ENCODE data around the gene IGSF21.
"Not testable (repeated sequence)": the region's sequence is repeated elsewhere in the genome, so short reads cannot be mapped to it uniquely, and the experiment has no call there.

The IGSF21 gene

DNA sequence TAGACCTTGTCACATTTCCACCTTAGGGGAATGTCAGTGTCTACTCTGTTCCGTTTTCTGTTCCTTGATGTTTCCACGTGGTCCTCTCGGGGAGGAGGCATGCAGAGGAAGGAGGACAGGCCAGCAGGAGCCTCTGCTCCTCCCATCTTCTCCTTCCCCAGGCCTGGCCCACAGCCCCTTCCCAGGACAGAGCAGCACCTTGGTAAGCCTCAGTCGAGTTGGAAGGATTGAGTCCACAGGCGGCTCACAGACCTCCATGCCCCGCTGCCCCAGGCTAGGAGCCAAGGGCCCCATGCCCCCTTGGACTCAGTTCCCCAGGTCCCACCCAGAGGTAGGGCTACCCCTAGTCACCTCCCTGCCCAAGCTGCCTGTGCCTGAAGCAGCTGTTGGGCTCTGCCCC is 36.5 kb downstream of the IGSF21 start:
- no peak overlapping the region for H3K4me3 ChIP-seq (ENCODE audit: low read depth, low read length)

- H3K4me3 ChIP-seq (ENCODE audit: low read depth, low read length): no peak overlapping the region
Observed at GRCh38 chr1:18144916-18145647, 37.5 kb downstream of the IGSF21 start.

- H3K4me3 ChIP-seq (ENCODE audit: low read depth, low read length): no peak overlapping the region
Observed at GRCh38 chr1:18145851-18146618, 38.4 kb downstream of the IGSF21 start.

DNA sequence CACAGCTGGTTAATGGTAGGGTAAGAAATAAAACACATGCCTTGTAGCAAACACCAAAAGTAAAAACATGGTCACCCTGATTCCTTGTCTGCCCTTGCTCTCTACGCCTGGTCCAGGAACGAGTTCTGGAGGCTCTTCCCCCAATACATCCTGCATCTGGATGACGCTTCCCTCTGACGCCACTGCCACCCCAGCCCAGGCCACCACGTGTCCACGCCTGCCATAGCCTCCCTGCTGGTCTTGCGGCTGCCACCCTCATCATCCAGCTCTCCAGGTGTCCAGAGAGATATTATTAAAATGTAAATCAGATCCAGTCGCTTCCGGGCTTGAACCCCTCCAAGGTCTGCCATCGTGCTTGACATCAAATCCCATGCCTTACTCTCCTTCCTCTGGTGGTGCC is 39.3 kb downstream of the IGSF21 start:
- H3K4me3 ChIP-seq (ENCODE audit: low read depth, low read length): no peak overlapping the region

DNA sequence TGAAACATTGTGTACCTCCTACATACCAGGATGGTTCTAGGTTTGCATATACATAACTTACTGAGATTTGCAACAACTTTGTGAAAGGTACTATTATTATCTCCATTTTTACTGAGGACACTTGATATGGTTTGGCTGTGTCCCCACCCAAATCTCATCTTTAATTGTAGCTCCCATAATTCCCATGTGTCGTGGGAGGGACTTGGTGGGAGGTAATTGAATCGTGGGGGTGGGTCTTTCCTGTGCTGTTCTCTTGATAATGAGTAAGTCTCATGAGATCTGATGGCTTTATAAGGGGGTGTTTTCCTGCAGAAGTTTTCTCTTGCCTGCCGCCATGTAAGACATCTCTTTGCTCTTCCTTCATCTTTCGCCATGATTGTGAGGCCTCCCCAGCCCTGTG is 40.1 kb downstream of the IGSF21 start:
- H3K4me3 ChIP-seq (ENCODE audit: low read depth, low read length): no peak overlapping the region

- H3K4me3 ChIP-seq (ENCODE audit: low read depth, low read length): no peak overlapping the region
Observed at GRCh38 chr1:18148461-18148860, 40.9 kb downstream of the IGSF21 start.

DNA sequence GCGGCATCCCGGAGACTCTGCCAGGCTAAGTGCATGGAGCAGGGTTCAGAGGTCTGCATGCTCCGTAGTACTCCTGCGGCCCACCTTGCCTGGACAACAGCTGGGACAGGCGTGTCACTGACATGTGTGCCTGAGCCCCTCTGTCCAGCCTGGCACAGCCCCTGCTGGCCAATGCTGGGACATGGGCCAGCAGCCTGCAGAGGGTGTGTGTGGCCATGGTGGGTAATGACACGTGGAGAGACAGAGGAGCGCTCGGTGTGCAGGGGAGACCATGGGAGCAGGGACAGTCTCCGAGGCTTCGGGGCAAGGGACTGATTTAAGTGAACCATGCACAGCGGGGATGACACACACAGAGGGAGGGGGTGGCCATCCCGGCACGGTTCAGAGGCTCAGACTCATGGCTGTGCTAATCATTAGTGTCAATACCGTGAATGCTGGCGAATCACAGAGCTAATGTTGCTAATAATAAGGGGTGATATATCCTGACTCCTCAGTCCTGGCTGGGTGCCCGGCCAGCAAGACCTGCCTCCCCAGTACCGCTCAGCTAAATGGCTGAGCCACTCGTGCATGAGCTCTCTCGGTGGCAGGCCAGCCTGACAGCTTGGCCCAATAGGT is 41.5 kb downstream of the IGSF21 start:
- no peak overlapping the region for H3K4me3 ChIP-seq (ENCODE audit: low read depth, low read length)

DNA sequence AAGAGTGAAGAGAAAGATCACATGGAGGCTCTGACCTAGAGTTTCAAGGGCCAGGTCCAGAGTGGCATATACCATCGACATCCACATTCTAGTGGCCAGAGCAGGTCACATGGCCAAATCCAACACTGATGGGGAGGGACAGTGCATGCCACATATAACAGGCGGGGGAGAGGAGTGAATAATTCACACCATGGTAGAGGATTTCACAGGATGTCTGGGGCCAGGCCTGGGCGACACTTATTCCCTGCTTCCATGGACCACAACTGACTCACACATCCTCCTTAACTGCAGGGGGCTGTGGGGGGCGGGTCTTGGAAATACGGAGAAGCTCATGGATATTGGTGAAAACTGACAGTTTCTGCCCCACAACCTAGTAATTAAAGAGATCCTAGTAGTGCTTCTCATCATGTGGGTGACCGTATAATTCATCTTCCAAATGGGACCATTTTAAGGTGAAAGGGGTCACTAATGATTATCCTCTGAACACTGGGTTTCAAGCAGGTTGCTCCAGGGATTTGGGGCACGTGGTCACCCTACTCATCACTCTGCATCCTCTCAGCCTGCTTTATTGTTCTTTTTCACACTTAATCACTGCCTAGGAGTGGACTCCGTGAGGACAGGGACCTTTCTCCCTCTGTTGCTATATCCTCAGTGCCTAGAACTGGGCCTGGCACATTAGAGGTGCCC is 44.0 kb downstream of the IGSF21 start:
- H3K4me3 ChIP-seq (ENCODE audit: low read depth, low read length): no peak overlapping the region

GRCh38 chr1:18154430-18155194 is 47.0 kb downstream of the IGSF21 start:
- no peak overlapping the region for H3K4me3 ChIP-seq (ENCODE audit: low read depth, low read length)

DNA sequence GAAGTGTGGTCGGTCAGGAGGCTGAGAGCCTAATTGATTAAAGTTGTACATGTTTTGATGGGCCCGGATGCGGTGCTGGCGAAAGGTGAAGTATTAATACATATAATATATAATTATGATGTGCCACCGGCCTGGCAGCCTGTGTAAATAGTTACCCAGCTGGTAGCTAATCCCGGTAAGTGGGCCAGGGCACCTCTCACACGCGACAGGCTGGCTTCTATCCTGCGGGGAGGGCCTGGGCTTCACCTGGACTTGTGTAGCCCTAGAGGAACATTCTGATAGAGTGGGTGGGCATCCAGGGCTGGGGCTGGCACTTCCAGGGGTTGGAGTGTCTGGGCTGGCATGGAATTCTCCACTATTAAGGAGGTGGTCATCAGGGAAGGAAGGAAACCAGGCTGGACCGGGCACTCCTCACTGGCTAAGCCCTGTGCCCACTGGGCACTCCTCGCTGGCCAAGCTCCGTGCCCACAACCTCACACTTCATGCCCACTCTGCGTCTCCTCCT is 48.3 kb downstream of the IGSF21 start:
- H3K4me3 ChIP-seq (ENCODE audit: low read depth, low read length): no peak overlapping the region

DNA sequence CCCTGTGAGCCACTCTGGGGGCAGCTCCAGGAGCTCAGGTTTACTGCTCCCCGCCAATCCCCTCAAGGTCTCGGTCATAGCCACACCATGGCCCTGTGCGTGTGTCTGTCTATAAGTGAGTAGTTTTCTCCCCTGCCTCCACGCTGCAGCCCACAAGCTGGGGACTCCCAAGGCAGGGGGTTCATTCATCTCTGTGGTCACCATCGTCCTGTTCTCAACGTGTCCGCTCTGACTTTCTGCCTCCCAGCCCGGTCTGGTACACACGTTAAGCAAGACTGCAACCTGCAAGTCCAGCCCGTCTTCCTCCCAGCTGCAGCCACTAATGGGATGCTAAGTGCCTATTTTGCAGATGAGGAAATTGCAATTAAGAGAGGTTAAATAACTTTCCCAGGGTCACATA is 49.8 kb downstream of the IGSF21 start:
- no peak overlapping the region for H3K4me3 ChIP-seq (ENCODE audit: low read depth, low read length)

GRCh38 chr1:18157968-18158367 is 50.4 kb downstream of the IGSF21 start:
- H3K4me3 ChIP-seq (ENCODE audit: low read depth, low read length): no peak overlapping the region

- no peak overlapping the region for H3K4me3 ChIP-seq (ENCODE audit: low read depth, low read length)
Observed at GRCh38 chr1:18158714-18159113, 51.1 kb downstream of the IGSF21 start.

DNA sequence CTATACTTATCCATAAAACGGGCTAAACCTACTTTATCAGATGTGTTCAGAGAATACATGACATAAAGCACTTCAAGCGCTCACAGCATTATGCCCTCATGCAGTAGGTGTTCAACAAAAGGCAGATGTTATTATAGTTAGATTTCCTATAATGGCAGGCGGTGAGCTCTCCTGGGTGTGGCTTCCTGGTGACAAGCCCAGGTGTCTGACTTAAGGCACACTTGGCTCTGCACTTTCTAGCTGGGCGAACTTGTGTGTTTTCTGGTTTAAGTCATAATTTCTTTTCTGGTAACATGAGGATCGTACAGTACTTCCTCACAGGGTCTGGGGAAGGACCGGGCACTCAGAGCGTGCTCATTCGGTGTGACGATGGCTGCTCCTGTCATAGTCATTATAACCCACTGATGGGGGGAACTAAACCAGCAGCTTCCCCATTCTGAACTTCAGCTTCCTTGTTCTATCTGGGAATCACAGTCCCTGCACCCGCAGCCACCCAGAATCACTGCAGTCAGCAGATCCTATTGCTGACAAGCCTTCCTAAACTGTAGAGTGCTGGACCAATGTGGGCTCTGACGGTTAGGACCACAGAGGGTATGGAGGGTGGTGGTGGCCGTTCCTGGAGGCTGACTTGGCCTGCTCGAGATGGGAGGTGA is 52.8 kb downstream of the IGSF21 start:
- H3K4me3 ChIP-seq (ENCODE audit: low read depth, low read length): no peak overlapping the region

- no peak overlapping the region for H3K4me3 ChIP-seq (ENCODE audit: low read depth, low read length)
Observed at GRCh38 chr1:18161690-18162089, 54.1 kb downstream of the IGSF21 start.

GRCh38 chr1:18165640-18166039 is 58.0 kb downstream of the IGSF21 start:
- H3K4me3 ChIP-seq (ENCODE audit: low read depth, low read length): not testable (repeated sequence)

GRCh38 chr1:18166341-18166740 is 58.7 kb downstream of the IGSF21 start:
- H3K4me3 ChIP-seq (ENCODE audit: low read depth, low read length): no peak overlapping the region

DNA sequence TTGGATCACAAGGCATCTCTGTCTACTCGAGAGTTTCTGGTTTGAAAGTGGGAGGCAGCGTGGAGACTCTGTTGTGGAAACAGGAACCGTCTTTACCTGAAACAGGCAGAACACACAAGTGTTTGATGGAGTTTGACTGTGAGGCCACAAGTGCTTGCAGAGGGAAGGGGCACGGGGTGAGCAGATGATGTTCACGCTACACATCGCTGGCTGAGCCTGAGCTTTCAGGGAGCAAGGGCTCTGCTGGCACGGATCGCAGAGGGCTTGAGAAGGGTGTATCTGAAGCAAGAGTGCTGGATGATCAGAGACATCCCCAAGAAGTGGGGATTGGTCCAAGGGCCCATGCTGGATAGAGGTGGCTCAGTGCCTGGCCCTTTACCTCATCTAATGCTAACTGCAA is 59.3 kb downstream of the IGSF21 start:
- no peak overlapping the region for H3K4me3 ChIP-seq (ENCODE audit: low read depth, low read length)

DNA sequence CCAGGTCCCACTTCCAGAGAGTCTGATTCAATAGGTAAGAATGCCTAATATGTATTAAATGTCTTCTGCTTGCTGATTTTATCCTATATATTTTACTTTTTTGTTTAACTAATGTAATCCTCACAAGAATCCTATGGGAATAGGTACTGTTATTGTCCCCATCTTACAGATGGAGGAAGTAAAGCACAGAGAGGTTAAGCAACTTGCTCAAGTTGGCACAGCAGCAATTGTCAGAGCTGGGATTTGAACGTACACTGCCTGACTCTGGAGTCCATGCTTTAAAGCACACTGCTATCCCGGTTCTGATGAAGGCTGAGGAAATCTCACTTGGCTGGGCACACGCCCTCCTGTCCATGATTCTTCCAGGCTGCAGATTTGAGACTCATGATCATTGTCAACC is 62.8 kb downstream of the IGSF21 start:
- no peak overlapping the region for H3K4me3 ChIP-seq (ENCODE audit: low read depth, low read length)

- no peak overlapping the region for H3K4me3 ChIP-seq (ENCODE audit: low read depth, low read length)
Observed at GRCh38 chr1:18174037-18174436, 66.4 kb downstream of the IGSF21 start.

Measured in iPS-11a (cell line).